ENCODE data around the gene FBXW4.

The FBXW4 gene

GRCh38 chr10:101580486-101581399, 114.2 kb downstream of the FBXW4 start:
- DNase-seq (ENCODE audit: low read depth in 2 of 2): no peak

DNA sequence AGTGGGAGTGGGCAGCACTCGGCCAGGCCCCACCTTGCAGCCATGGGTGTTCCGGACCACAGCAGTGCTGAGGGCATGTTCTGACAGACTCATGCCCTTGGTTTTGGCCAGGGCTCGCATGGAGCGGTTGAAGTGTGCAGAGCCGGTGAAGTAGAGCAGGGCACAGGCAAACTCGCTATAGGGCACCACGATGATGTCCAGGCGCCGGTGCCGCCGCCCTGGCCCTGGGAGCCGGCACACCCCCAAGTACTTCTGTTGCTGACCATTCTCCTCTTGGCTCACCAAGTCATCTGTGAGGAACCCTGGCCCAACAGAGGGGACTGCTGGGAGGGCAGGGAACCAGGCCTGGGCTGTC, 115.5 kb downstream of the FBXW4 start:
- DNase-seq (ENCODE audit: low read depth in 2 of 2): no peak

- DNase-seq (ENCODE audit: low read depth in 2 of 2): no peak
Observed at GRCh38 chr10:101578803-101579515, 116.0 kb downstream of the FBXW4 start.

DNA sequence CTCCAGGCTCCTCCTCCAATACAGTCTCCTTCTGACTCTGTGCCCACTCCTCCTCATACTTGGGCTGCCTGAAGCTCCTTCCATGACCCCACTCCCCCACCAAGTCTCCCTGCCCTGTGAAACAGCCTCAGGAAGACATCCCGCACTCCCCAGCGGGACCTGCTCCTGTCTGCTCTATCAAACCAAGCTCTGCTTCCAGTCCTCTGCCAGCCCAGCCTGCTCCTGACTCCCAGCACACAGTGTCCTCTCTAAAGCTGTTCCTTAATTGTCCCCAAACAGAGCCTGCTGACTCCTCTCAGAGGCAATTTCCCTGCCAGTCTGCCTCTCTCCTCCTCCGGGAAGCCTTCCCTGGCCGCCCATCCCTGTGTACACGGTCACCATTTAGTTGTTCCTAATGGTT, 116.8 kb downstream of the FBXW4 start:
- no peak for DNase-seq (ENCODE audit: low read depth in 2 of 2)

DNA sequence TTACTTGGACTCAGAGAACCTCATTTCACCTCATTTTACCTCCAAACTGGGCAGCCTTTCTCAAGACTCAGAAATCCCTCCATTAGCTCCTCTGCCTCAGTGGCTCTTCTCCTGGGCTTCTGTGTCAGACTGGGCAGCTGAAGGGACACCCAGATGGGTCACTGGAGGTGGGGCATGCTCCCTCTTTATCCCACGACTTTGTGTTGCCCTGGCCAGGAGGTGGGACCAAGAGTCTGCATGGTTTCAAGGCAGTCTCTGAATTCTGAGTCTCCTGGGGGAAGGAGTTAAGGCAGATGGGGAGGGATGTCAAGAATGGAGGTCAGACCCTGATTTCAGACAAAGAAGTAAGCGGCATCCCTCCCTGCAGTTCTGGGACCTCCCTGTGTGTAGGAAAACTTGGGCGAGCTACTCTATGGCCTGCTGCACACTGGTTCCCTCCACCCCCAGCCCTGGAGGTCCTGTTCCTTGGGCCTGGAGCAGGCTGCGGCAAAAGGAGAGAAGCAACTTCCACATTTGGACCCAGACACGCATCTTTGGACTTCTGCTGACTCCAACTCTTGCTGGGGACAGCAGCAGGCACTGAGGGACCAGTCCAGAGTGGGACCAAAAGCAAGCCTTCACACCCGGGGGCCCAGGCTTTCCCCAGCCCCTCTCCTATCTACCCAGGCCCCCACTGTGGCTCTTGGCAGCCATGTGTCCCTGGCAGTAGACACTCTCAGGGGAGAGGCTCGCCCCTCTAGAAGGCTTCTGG, 117.7 kb downstream of the FBXW4 start:
- DNase-seq (ENCODE audit: low read depth in 2 of 2): no peak

DNA sequence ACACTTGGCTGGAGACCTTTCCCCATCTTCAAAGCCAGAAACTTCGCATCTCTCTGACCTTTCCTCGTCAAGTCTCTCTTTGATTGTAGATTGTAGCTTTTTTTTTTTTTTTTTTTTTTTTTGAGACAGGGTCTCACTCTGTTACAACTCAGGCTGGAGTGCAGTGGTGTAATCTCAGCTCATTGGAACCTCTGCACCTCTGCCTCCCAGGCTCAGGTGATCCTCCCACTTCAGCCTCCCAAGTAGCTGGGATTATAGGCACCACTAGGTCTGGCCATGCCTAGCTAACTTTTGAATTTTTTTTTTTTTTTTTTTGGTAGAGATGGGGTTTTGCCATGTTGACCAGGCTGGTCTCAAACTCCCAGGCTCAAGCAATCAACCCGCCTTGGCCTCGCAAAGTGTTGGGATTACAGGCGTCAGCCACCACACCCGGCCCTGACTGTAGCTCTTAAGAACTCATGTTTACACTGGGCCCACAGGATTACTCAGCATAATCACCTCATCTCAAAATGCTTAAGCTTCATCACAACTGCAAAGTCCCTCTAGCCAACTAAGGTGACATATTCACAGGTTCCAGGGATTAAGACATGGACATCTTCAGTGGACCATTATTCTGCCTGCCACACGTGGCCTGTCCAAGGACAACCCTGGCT, 118.6 kb downstream of the FBXW4 start:
- no peak for DNase-seq (ENCODE audit: low read depth in 2 of 2)

GRCh38 chr10:101575580-101576210, 119.3 kb downstream of the FBXW4 start:
- no peak for DNase-seq (ENCODE audit: low read depth in 2 of 2)

DNA sequence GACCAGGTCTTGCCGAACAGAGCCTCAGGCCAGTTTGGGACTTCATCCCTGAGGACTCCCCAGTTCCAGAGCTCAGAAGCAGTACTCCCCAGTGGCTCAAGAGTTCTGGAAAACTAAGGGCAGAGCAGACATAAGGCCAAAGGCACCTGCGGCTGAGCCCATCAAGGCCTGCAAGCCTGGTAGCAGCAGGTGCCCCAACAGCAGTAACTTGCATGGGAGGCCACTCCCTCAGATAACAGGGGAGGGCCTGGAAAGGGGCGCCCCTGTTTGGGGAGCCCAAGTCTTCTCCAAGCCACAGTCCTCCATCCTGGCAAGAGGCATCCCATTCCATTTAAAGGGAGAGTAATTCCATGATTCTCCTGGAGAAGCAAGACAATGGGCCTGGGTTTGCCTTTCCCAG, 119.9 kb downstream of the FBXW4 start:
- no peak for DNase-seq (ENCODE audit: low read depth in 2 of 2)

GRCh38 chr10:101573885-101574753, 120.9 kb downstream of the FBXW4 start:
- no peak for DNase-seq (ENCODE audit: low read depth in 2 of 2)

DNA sequence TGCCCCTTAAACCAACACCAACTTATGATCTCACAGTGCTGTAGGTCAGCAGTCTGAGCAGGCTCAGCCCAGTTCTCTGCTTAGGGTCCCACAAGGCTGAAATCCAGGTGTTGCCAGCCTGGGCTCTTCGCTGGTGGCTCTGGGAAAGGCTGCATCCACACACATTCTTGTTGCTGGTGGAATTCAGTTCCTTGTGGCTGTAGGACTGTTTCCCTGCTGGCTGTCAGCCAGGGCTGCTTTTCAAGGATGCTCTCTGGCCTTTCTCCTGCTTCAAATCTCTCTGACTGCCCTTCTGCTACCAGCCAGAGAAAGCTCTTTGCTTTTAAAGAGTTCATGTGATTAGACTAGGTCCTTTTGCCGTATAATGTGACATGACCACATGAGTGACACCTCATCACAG, 122.2 kb downstream of the FBXW4 start:
- DNase-seq (ENCODE audit: low read depth in 2 of 2): no peak

GRCh38 chr10:101572126-101572525, 122.8 kb downstream of the FBXW4 start:
- no peak for DNase-seq (ENCODE audit: low read depth in 2 of 2)

DNA sequence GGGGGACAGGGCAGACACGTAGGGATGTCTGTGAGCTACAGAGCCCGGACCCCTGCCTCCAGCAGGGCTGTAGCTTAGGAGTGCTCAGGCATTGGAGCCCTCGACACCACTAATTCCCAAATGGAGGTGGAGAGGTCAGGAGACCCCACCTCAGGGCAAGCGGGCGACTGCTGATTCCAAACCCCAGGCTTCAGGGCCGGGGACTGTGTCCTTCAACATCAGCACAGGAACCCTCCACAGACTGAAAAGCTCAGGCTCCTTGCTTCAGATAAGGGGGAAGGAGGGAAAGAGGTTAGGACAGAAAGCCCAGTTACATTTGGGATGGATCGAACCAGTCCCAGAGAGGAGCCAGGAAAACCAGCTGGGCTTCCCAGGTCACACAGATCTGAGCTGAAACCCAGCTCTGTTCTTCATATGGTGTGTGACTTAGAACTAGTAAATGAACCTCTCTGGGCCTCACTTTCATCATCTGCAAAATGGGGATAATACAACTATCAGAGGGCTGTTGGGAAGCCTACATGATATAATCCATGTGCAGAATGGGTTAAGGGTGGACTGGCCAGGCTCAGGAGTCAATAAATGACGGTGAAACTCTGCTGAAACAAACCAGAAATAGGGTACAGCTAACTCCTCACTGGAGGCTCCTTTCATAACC, 123.6 kb downstream of the FBXW4 start:
- DNase-seq (ENCODE audit: low read depth in 2 of 2): no peak

DNA sequence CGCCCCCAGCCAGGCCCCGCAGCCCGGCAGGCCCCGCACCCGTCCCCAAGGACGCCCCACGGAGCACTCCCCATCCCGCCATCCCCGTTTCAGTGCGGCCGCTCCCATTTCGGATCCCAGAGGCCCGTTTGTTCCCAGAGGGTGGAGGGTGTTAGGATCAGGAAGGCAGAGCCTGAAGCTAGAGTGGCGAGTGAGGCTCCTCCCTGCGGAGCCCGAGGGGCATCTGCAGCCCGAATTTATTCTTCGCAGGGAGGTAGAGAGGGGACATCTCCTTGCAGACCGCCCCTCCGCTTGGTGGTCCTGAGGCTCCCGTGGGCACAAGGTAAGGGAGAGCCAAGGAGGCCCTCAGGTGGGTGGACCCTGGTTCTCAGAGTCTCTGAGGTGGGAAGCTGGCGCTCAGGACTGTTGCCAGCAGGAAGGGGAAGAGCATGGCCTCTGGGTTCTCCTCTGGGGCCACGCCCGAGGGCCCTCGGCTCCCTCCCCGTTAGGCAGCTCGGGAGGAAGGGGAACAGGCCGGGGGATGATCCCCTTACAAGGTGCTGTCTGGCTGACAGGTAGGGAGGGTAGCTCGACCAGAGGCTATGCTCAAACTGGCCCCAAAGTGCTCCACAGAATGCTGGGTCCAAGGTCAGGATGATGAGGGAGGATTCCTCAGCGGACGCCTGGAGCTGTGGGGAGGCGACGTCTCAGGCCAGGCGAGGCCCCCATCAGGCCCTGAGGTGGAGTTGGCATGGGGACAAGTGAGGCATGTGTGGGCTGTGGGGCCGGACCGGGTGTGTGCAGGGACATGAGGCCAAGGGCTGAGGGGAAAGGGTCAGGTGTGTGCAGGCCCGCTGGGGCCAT, 124.3 kb downstream of the FBXW4 start:
- no peak for DNase-seq (ENCODE audit: low read depth in 2 of 2)

DNA sequence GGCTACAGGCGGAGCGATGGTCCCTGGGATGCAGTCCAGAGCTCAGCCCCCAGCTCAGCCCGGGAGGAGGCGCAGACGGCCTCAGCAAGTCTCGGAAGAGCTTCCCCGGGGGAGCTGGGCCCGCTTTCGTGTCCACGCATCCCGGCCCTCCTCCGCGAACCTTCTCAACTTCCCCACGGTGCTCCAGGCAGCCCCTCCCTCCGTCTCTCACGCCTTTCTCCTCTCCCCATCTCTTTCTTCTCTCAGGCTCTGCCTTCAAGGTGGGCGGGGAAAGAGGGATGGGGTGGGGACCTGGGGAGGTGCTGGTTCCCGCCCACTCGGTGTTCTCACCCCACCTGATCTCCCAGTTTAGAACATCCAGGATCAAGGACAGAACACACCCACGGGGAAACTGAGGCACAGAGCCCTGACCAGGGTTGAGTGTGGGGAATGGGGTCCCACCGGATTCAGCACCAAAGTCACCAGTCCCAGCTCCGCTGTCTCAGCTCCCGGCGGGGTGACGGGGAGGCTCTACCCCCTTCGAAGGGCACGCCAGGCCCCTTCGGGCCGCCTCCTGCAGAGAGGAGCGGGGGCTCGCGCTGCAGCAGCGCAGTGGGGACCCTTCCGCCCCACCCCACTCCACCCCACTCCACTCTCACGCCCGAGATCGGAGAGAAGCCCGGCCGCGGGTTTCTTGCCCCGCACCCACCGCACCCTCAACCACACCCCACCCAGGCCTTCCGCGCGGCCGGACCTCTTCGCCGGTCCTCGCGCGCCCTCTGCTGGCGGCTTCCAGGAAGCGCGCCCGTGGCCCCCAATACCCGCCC, 125.1 kb downstream of the FBXW4 start:
- DNase-seq (ENCODE audit: low read depth in 2 of 2): peak; percentile 34 to 72

DNA sequence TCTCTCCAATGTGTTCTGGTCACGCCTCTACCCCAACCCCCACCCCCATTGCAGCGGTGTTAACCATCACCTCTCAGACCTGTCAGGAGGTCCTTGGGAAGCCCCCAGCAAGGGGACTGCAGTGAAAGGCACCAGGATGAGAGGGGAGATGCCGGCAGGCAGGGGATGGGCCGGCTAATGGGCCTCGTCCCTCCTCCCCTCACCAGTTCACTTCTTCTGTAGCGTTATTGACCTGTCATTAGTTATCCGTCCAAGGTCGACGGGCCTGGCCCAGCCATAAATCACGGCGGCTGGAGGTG, 125.7 kb downstream of the FBXW4 start:
- no peak for DNase-seq (ENCODE audit: low read depth in 2 of 2)

DNA sequence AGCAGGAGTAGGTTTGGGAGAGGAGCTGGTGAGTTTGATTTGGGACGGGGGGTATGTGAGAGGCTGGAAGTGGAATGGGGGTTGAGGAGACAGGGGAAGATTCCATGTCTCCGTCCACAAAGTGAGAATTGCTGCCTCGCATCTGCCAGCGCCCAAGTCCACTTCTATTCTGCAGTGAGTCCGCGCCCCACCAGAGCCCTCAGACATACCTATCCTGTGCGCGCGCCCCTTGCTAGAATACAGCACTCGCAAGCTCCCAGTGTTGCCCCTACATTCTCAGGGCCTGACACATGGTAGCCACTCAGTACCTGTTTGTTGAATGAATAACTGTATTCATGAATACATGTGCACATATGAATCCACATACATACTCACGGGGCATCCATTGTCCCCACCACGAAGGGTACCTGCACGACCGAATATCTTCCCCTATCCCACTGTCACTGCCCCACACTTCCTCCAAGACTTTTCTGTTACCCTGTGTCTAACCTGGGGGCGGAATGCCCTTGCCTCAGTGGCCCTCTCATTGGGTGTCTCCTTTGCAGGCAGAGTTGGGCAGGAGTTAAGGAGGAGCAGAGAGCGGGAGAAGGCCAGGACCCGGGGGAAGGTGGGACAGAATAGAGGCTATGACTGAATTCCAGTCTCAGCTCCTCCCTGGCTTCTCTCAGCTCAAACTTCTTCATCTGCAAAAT, 126.8 kb downstream of the FBXW4 start:
- no peak for DNase-seq (ENCODE audit: low read depth in 2 of 2)

- no peak for DNase-seq (ENCODE audit: low read depth in 2 of 2)
Observed at GRCh38 chr10:101567165-101568006, 127.6 kb downstream of the FBXW4 start.
